ENCODE data around the gene GM2A.
"Not testable (repeated sequence)": the region's sequence is repeated elsewhere in the genome, so short reads cannot be mapped to it uniquely, and the experiment has no call there.

Gene GM2A

DNA sequence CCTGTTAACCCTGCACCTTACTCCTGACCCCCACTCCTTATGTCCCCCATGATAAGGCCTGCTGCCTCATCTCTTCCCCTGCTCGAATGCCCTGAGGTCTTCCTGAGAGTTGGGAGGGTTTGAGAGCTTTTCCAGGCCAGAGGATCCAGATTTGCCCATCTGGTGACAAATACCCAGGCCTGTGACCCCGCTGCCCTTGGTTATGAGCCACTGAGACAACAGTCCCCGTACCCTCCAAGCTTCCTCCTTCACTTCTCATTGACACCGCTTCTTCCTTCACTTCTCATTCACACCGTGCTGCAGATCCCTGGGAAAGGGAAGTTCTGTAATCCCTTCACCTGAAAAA, 593 bp downstream of the GM2A start:
- no peak for DNase-seq (ENCODE audit: low read depth)

DNA sequence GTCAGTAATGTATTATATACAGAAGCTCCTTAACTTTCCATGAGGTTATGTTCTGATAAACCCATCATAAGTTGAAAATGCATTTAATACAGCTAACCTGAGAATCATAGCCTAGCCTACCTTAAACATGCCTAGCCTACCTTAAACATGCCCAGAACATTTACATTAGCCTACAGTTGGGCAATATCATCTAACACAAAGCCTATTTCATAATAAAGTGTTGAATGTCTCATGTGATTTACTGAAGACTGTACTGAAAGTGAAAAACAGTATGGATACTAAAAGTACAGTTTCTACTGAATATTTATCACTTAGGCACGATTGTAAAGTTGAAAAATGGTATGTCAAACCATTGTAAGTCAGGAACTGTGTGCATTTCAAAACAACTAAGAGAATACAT, 1.6 kb downstream of the GM2A start:
- no peak for DNase-seq (ENCODE audit: low read depth)

DNA sequence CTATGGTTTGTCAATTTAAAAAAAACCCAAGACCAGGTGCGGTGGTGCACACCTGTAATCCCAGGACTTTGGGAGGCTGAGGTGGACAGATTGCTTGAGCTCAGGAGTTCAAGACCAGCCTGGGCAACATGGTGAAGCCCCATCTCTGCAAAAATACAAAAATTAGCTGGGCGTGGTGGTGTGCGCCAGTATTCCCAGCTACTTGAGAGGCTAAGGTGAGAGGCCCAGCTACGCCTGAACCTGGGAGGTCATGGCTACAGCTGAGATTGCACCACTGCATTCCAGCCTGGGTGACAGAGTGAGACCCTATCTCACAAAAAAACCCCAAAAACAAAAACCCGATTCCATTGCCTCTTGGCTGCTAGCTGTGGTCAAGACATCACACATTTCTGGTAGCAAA, 2.0 kb downstream of the GM2A start:
- DNase-seq (ENCODE audit: low read depth), result not testable (repeated sequence)

DNA sequence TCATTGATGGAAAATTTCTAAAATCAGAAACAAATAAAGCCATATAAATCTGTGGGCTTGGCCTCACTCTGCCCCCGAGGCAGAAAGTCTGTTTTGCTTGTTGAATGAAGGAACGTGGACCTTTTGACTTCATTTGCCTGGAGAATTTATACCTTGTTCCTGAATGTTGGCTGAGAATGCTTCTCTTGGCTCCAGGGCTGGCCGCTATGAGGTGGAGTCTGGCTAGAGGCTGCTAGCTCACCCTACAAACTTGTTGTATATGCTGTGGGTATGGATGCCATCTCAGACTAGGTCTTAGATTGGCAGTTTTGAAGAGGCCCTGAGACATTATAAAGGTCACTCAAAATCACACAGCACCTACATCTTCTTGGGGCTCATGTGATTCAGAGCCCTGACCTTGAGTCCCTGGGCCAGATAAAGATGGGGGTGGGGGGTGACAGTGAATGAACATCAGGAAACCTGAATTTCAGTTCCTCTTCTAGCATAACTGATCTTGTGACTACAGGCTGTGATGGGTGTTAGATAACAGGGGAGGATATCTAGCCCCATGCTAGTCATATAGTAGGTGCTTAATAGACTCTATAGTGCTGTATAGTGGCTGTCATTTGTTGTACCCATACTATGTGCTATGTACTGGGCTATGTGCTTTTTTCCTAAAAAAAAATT, 2.8 kb downstream of the GM2A start:
- no peak for DNase-seq (ENCODE audit: low read depth)

DNA sequence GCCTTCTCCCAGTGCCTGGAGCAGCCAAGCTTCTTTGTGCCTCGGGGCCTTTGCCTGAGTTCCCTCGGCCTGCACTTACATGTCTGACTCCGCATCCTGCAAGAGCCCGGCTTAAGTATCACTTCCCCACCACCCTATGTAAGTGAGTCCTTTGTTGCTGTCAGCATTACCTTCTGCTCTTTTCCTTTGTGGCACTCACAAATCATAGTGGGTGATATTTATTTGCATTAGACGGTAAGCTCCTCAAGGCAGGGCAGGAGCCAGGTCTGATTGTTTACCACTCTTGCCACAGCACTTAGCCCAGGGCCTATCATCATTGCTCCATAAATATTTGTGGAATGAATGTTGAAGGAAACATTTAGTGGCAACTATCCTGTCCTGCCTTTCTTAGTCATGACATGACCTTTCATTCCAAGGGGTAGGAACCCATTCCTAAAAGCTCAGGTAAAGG, 4.8 kb downstream of the GM2A start:
- DNase-seq (ENCODE audit: low read depth), result no peak

DNA sequence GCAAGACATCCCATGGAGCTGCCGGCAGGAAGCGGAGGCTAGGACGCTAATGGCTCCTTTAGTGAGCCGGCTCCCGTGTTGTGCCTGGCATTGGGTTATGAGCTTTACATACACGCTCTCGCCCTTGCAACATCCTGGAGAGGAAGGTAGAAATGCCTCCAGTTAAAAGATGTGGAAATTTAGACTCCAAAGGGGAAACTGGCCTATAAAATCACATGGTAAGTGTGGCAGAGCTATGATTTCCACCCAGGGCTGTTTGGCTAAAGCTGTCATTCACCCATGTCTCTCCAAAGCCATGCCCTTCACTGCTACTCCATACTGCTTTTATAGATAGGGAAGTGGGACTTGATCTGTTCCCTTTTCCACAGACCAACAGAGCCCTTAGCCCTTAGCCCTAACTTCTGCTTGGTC, 5.2 kb downstream of the GM2A start:
- DNase-seq (ENCODE audit: low read depth), result no peak

DNA sequence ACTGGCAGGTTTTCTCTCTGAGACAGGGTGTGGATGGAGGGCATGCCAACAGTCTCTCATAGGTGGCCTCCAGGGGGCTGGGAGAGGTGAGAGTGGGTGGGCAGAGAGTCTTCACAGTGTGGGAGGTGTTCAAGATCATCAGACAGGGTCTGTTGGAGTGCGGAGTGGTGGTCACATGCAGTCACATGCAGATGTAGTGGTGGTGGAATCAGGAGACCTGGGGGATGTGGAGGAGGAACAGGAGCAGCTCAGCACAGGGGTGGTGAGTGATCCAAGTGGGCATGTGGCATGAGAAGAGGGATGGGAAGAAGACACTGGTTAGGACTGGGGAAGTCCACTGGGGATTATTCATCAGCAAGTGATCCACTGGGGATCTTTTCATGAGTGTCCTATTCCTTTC, 5.8 kb downstream of the GM2A start:
- no peak for DNase-seq (ENCODE audit: low read depth)

DNA sequence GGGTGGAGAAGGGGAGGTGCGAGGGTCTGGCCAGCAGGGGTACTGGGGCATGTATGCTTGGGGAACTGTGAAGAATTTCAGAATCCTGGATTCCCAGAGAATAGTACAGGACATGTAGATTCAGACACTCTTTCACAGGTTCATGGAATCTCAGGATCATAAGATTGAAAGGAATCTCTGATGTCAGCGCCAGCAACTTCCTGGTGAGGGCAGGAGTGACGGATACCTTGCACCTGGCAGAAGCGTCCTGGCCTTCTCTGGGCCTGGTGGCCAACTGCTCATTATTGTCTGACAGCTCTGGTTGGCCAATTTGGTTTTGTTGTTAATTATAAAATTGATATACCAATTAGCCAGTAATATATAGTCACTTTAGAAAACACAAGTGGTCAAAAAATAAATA, 6.9 kb downstream of the GM2A start:
- DNase-seq (ENCODE audit: low read depth), result no peak

DNA sequence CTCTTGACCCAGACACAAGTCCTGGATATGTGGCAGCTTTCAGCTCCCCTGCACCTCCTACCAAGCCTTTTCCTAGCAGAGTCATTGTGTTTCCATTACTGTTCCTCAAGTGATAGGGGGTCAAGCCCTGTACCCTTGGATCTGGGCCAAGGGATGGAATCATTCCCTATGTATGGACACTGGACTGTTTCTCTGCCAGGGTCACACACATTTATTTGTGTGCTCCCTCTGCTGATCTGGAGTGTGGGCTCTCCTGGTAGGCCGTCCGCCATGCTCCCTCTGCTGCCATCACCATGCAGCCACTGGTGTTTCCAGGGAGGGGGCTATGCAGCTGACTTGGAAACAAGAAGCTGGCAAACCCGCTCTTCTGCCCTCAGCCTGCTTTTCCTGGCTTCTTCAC, 9.5 kb downstream of the GM2A start:
- DNase-seq (ENCODE audit: low read depth), result no peak

DNA sequence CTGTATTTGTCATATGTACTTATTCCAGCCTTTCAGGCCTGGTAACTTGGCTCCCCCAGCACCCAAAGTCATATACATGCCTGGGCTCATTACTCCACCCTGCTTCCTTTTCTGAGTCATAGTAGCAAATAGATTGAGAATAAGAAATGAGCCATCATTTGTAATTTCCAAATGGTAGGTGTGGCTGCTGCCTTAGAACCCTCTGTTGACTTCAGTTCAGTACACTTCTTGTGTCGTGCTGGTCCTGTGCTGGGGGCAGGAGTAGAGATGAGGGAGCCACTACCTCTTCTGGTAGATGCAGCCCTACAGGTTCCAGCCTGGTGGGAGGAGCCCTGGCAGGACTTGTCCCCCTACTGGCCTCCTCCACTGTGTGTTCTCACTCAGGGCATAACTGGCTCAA, 11.1 kb downstream of the GM2A start:
- DNase-seq (ENCODE audit: low read depth), result peak; percentile 9

DNA sequence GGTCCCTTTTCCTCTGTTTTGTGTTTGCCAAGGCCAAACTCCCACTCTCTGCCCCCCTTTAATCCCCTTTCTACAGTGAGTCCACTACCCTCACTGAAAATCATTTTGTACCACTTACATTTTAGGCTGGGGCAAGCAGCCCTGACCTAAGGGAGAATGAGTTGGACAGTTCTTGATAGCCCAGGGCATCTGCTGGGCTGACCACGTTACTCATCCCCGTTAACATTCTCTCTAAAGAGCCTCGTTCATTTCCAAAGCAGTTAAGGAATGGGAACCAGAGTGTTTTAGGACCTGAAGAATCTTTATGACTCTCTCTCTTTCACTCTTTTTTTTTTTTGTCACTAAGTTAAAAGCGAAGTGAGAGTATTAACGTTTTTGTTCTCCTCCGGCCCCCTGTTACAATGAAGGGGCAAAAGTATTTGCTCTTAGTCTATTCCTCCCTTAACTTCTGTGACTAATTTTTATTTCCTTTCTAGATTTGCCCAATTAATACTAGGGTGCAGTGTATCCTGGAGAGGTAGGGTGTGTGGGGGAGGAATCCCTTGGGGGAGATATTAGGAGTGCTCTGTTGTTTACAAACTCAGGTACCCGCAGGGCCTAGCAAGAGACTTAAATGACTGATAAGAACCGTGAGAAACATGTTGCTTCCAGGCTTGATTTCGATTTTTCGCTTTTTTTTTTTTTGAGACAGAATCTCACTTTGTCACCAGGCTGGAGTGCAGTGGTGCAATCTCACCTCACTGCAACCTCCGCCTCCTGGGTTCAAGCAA, 14.7 kb downstream of the GM2A start:
- DNase-seq (ENCODE audit: low read depth), result no peak

DNA sequence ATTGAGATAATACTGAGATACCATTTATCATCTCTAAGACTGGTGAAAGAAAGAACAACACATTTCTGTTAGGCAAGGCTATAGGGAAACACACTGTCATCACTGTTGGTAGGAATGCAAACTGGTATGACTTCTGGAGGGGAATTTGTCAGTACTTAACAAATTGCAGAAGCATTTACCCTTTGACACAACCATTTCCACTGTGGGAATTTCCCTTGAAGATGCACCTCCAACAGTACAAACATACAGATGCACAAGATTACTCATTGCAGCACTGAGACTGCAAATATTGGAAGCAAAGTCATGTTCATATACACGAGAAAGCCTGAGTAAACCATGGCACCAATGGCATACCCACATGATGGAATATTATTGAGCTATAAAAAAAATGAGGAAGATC, 17.6 kb downstream of the GM2A start:
- peak; percentile 63 for DNase-seq (ENCODE audit: low read depth)

DNA sequence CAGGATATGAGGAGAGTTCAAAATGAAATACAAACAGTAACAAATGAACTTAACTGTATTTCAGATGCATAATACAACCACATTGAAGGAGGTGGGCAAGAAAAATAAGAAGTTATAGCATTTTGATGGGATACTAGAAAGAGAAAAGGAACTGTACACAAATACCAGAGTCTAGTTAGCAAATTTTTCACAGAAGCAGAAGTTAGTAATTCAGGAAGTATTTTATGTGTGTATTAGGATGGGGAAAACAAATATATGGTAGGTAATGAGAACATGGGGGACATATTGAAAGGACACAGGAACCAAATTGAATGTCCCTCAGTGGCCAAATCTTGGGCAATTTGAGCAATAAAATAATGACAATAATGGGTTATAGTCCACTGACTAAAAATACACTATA, 18.4 kb downstream of the GM2A start:
- no peak for DNase-seq (ENCODE audit: low read depth)

DNA sequence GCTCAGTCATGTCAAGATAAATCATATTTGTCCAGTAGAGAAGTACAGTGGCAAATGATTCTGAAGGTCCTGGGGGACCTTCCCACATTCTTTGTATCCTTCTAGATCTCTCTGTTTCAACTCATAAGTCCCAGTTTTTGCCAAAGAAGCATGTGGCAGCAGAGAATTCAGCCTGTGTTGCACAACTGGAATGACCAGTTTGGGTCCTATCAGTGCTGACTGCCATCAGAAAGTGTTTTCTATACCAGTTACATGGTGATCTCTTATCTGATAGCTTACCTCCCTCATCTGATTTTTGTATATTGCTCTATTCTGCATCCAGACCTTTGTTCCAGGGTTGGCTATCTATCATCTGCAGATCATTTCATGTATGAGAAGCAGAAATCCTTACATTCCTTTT, 21.7 kb downstream of the GM2A start:
- no peak for DNase-seq (ENCODE audit: low read depth)

DNA sequence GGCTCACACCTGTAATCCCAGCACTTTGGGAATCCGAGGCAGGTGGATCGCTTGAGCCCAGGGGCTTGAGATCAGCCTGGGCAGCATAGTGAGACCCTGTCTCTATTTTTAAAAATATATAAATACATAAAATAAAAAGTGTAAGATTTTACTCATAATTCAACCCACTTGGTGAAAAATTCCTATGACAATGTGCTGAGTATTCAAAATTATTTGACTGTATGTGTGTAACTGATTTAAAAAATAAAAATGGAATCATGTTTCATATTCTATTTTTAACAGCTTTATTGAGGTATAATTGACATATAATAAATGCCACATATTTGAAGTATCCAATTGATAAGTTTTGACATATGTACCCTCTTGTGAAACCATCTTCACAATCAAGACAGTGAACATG, 22.8 kb downstream of the GM2A start:
- no peak for DNase-seq (ENCODE audit: low read depth)

DNA sequence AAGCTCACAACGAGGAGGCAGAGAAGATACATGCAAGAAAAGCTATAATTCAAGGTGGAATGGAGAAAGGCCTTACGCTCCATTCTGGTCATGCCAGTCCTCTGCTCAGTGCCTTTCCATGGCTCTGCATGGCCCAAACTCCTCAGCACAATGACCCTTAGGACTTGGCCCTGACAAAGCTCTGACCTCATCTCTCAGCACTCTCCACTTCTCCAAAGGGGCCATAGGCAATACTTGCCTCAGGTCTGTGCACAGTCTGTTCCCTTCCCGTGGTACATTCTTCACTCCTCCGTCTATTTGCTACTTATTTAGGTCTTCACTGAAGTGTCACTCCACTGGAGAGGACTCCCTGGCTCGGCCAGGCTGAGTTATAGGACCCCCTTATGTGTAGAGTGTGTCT, 25.9 kb downstream of the GM2A start:
- DNase-seq (ENCODE audit: low read depth), result no peak

DNA sequence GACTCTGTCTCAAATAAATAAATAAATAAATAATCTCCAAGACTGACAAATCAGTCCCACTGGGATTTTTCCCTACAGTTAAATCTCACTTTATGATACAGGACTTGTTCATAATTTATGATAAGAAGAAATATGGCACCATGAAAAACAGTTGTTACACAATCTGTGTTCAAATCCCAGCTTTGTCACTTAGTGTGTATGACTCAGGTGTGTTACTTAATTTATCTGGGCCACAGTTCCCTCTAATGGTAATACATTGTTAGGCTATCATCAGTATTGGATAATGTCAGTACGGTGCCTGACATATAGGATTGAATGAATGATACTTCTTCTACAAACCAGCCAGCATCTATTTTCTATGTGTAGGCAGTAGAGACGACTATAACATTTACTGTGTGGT, 27.5 kb downstream of the GM2A start:
- no peak for DNase-seq (ENCODE audit: low read depth)

DNA sequence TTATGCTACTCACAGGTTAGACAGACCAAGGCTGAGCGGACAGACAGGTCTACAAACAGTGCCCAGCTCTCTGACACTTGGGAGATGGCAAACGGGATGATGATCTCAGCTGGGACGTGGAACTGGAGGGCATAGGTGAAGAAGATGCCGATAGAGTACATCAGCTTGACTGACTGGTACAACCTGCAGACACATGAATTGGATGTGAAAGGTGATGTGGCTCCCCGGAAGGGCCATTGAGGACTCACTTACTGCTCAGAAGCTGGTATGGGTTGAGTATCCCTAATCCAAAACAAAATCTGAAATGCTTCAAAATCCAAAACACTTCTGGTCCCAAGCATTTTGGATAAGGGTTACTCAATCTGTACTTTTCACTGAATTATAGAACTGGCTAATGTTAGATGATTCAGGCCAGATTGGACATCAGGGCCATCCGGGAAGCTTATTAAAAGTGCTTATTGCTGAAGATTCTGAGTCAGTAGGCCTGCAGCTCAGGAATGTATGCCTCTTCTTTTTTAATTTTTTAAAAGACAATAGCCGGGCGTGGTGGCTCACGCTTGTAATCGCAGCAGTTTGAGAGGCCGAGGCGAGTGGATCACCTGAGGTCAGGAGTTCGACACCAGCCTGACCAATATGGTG, 28.1 kb downstream of the GM2A start:
- no peak for DNase-seq (ENCODE audit: low read depth)

DNA sequence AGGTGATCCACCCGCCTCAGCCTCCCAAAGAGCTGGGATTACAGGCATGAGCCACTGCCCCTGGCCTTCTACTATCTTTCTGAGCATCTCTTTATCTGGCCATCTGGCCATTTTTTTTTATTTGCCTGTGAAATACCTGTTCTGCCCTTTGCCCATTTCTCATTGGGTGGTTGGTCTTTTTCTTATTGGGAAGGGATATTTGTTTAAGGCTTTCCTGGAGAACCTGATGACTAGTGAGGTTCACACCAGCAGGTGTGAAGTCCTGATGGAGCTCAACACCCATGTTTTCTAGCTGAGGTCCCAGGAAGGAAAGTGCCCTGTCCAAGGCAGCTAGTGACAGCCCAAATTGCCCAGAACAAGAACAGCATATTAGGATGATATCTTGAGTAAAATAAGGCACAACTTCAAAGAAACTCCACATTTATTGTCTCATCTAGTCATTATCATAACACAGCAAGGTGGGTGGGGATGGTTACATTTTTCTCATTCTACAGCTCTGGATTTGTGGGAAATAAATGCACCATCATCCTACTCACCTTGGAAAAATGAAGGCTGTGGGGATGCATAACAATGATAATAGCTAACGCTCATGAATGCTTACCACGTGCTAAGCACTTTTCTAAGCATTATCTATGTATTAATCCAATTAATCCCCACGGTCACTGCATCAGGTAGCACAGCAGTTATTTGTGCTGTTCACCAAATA, 30.3 kb downstream of the GM2A start:
- DNase-seq (ENCODE audit: low read depth), result no peak

DNA sequence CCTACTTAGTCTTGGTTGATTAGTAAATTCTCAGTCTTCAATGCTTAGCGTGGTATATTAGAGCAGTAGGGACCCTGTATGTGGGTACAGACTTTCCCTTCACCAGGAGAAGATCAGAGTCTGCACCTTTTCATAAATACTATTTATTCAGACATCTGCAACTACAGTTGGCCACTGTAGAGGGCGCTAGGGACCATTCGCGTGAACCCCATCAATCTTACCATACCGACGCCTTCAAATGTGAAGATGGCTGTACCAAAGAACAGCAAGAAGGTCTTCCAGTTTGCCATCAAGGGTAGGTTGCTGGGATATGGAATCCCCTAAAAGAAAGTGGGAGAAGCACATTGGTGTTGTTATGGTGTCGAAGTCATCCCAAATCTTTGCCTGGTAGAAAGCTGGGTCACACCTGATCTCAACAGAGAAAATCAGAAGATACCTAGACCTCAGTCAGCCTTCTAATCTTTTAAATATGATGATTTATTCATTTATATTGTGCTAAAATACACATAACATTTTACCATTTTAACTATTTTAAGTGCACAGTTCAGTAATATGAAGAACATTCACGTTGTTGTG, 31.5 kb downstream of the GM2A start:
- DNase-seq (ENCODE audit: low read depth), result no peak

DNA sequence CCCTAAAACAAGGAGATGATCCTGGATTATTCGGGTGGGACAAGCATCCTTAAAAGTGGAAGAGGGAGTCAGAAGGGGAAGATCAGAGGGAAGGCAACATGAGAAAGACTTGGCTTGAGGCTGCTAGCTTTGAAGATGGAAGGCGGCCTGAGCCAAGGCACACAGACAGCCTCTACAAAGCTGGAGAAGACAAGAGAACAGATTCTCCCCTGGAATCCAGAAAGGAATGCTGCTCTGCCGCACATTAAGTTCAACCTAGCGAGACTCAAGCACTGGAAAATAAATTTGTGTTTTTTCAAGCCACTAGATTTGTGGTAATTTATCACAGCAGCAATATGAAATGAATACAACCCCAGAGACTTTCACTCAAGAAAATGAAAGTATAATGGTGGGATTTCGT, 32.7 kb downstream of the GM2A start:
- DNase-seq (ENCODE audit: low read depth), result no peak

DNA sequence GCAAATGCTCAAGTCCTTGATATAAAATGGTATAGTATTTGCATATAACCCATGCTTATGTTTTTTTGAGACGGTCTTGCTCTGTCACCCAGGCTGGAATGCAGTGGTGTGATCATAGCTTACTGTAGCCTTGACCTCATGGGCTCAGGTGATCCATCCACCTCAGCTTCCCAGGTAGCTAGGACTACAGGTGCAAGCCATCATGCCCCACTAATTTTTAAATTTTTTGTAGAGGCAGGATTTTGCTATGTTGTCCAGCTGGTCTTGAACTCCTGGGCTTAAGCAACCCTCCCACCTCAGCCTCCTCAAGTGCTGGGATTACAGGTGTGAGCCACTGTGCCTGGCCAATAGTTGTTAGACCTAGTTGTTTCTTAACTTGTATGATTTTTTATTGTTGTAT, 33.3 kb downstream of the GM2A start:
- no peak for DNase-seq (ENCODE audit: low read depth)

DNA sequence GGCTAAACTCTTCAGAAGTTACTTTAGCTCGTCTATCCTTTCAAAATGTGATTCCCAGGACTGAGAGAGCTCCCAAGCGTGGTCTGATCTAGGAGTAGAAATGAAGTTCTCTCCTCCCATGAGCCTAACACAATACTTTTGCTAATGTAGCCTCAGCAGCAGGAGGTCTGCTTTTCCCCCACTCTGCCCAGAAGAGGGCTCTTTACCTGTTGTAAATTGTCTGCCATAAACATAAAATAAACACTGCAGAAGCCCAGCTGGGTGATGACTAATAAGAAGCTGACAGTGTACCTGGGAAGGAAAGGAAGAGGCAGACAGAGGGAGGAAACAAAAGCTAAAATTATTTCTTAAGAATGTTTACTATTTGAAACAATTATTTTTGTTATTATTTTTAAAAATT, 35.2 kb downstream of the GM2A start:
- DNase-seq (ENCODE audit: low read depth), result no peak

Data from non-pigmented ciliary epithelial cell (primary cell).